ENCODE data around the gene CDHR5.
A peak's percentile ranks its signal among the peaks of the same experiment; 100 is the strongest.

Gene CDHR5

GRCh38 chr11:569158-569885 lies 55.4 kb downstream of the CDHR5 start:
- no peak overlapping the region for H3K27ac ChIP-seq
- H3K4me2 ChIP-seq: peak overlapping the region; percentile 94
- H4K20me1 ChIP-seq (ENCODE audit: insufficient read depth): no peaks in the 10 kb centered on the region
- no peaks in the 10 kb centered on the region for H3K79me2 ChIP-seq (ENCODE audit: insufficient read depth, low read depth)
- peak overlapping the region; percentile 41; the same call in 1 of the 2 replicates for H2AFZ ChIP-seq (ENCODE audit: low read depth)
- peak overlapping the region; percentile 52; the same call in 1 of the 2 replicates for H3K9ac ChIP-seq
- no peaks in the 10 kb centered on the region for H3K36me3 ChIP-seq (ENCODE audit: insufficient read depth)
- no peaks in the 10 kb centered on the region for H3K27me3 ChIP-seq (ENCODE audit: insufficient read depth, low read depth)
- H3K4me3 ChIP-seq (IDR thresholded peaks at IDR 0.05; ENCODE audit: insufficient read depth, low read depth, low read length): no peak overlapping the region
- peaks cover 3% of the 10 kb centered on the region for H3K4me1 ChIP-seq (ENCODE audit: low read depth, poor library complexity, severe bottlenecking)
- no peak for TF ChIP-seq CTCF (conservative IDR thresholded peaks at IDR 0.05; ENCODE audit: low read depth, low read length)

DNA sequence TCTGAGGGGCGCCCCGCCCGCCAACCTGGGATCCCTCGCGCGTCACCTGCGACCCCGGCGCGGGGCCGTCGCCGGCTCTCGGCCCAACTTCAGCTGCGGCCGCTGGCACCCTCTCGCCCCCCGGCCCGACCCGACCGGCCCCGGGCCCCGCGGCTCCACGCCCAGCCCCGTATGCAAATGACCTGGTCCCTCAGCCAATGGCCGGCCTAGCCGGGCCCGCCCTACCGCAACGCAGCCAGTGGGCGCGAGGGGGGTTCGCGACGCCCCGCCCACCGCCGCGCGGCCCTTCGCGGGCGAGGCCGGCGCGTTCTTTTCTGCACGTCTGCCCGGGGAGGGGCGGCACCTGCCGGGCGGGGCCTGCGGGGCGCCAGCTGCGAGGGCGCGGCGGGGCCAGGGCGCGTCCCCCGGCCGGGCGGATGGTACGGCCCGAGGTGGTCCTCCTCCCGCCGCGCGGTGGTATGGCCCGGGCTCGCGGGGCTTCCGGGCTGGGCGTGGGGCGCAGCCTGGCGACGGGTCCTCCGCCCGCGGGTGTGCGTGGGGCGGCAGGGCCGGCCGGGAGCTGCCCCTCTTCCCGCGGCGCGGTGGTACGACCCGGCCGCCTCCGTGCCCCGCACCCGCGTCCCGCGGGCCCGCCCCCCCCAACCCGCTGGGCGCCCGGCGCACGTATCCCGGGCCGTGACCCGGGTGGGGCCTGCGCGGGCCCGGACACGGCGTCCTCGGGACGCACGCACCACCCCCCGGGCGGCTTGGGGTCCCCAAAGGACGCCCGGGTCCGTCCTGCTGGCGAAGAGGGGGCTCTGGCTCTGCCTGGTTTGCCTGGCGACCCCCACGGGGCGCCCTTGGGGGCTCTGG lies 56.2 kb downstream of the CDHR5 start:
- Histone ChIP-seq H2AFZ (ENCODE audit: low read depth) (peak overlapping the region; percentile 47), H3K4me3 (IDR thresholded peaks at IDR 0.05; ENCODE audit: insufficient read depth, low read depth, low read length) (no peak overlapping the region), H3K27ac (no peak overlapping the region), H3K9ac (peak overlapping the region; percentile 52; the same call in 1 of the 2 replicates), H3K79me2 (ENCODE audit: insufficient read depth, low read depth) (no peaks in the 10 kb centered on the region), H4K20me1 (ENCODE audit: insufficient read depth) (no peaks in the 10 kb centered on the region), H3K4me2 (peak overlapping the region; percentile 94), H3K27me3 (ENCODE audit: insufficient read depth, low read depth) (no peaks in the 10 kb centered on the region), H3K36me3 (ENCODE audit: insufficient read depth) (no peaks in the 10 kb centered on the region), H3K4me1 (ENCODE audit: low read depth, poor library complexity, severe bottlenecking) (peaks cover 3% of the 10 kb centered on the region)
- TF ChIP-seq CTCF (conservative IDR thresholded peaks at IDR 0.05; ENCODE audit: low read depth, low read length): no peak

- H3K4me1 ChIP-seq (ENCODE audit: low read depth, poor library complexity, severe bottlenecking): peaks cover 3% of the 10 kb centered on the region
- H4K20me1 ChIP-seq (ENCODE audit: insufficient read depth): no peaks in the 10 kb centered on the region
- H3K36me3 ChIP-seq (ENCODE audit: insufficient read depth): no peaks in the 10 kb centered on the region
- no peaks in the 10 kb centered on the region for H3K79me2 ChIP-seq (ENCODE audit: insufficient read depth, low read depth)
- H3K4me2 ChIP-seq: peak overlapping the region; percentile 33
- H3K9ac ChIP-seq: no peak overlapping the region
- H3K27me3 ChIP-seq (ENCODE audit: insufficient read depth, low read depth): no peaks in the 10 kb centered on the region
- TF ChIP-seq CTCF (conservative IDR thresholded peaks at IDR 0.05; ENCODE audit: low read depth, low read length): no peak
- H2AFZ ChIP-seq (ENCODE audit: low read depth): peak overlapping the region; percentile 47
- H3K27ac ChIP-seq: no peak overlapping the region
- H3K4me3 ChIP-seq (IDR thresholded peaks at IDR 0.05; ENCODE audit: insufficient read depth, low read depth, low read length): no peak overlapping the region
Observed at GRCh38 chr11:567629-568292, 57.0 kb downstream of the CDHR5 start.

DNA sequence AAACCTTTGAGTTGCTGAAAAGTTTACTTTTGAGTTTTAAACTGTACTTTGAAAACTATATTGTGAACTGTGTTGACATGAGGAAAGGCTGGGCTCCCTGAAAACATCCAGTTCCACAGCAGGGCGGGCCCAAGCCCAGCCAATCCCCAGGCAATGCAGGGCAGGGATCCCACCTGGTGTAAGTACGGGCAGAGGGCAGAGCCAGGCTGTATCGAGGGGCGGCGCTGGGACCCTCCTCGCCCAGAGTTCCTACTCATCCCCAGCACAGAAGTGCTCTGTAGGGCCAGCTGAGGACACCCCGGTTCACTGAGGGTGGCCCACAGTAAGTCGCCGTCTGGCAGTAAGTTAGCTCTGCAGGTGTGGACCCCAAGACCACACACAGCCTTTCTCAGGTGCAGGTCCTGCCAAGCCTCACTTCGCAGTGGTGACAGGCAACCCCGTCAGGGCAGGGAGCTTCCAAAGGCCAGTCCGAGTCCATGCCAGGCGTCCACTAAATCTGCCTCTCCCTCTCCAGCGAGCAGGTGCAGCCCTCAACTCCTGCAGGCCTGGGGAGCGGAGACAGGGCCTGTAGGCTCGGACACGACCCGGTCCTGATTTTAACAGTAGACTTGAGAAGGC lies 57.6 kb downstream of the CDHR5 start:
- no peaks in the 10 kb centered on the region for H3K36me3 ChIP-seq (ENCODE audit: insufficient read depth)
- H3K4me1 ChIP-seq (ENCODE audit: low read depth, poor library complexity, severe bottlenecking): peaks cover 3% of the 10 kb centered on the region
- no peaks in the 10 kb centered on the region for H3K79me2 ChIP-seq (ENCODE audit: insufficient read depth, low read depth)
- no peaks in the 10 kb centered on the region for H4K20me1 ChIP-seq (ENCODE audit: insufficient read depth)
- no peak for TF ChIP-seq CTCF (conservative IDR thresholded peaks at IDR 0.05; ENCODE audit: low read depth, low read length)
- no peak overlapping the region for H3K9ac ChIP-seq
- H3K4me3 ChIP-seq (IDR thresholded peaks at IDR 0.05; ENCODE audit: insufficient read depth, low read depth, low read length): no peak overlapping the region
- no peak overlapping the region for H3K27ac ChIP-seq
- H3K27me3 ChIP-seq (ENCODE audit: insufficient read depth, low read depth): no peaks in the 10 kb centered on the region
- H2AFZ ChIP-seq (ENCODE audit: low read depth): no peak overlapping the region
- H3K4me2 ChIP-seq: no peak overlapping the region
